HG03571 (cell line): ENCODE data around the gene LMO4.

Experiments used
- ATAC-seq: cut with Tn5 transposase; IDR thresholded peaks from one replicate; pipeline ENCODE4 v1.9.1; 2021; ENCODE audit not compliant: unreplicated experiment

Gene LMO4

GRCh38 chr1:87356591-87356990, 27.9 kb downstream of the LMO4 start:
- ATAC-seq = no peak

GRCh38 chr1:87358219-87358618, 29.5 kb downstream of the LMO4 start:
- no peak for ATAC-seq

- no peak for ATAC-seq
These were observed 30.9 kb downstream of the LMO4 start for GRCh38 chr1:87359586-87359985.

GRCh38 chr1:87362063-87362833, 33.6 kb downstream of the LMO4 start:
- no peak for ATAC-seq

- ATAC-seq = no peak
These were observed 34.2 kb downstream of the LMO4 start for GRCh38 chr1:87362834-87363426.

GRCh38 chr1:87367549-87367948, 38.9 kb downstream of the LMO4 start:
- no peak for ATAC-seq

GRCh38 chr1:87368907-87369306, 40.2 kb downstream of the LMO4 start:
- no peak for ATAC-seq

- ATAC-seq = no peak
These were observed 41.2 kb downstream of the LMO4 start for GRCh38 chr1:87369736-87370478.

- ATAC-seq = no peak
These were observed 41.9 kb downstream of the LMO4 start for GRCh38 chr1:87370544-87370943.

GRCh38 chr1:87379306-87379705, 50.6 kb downstream of the LMO4 start:
- no peak for ATAC-seq

GRCh38 chr1:87386217-87386790, 57.6 kb downstream of the LMO4 start:
- no peak for ATAC-seq

- no peak for ATAC-seq
These were observed 59.7 kb downstream of the LMO4 start for GRCh38 chr1:87388411-87388810.

GRCh38 chr1:87389011-87389410, 60.3 kb downstream of the LMO4 start:
- ATAC-seq = no peak

- no peak for ATAC-seq
These were observed 60.9 kb downstream of the LMO4 start for GRCh38 chr1:87389546-87389945.

- no peak for ATAC-seq
These were observed 63.8 kb downstream of the LMO4 start for GRCh38 chr1:87392248-87393192.

GRCh38 chr1:87393445-87394085, 64.9 kb downstream of the LMO4 start:
- ATAC-seq = no peak

GRCh38 chr1:87394513-87394912, 65.8 kb downstream of the LMO4 start:
- no peak for ATAC-seq

- ATAC-seq = no peak
These were observed 66.3 kb downstream of the LMO4 start for GRCh38 chr1:87394982-87395381.
